NCI-H1436 (cell line): ENCODE data around the gene PNPLA6.
A peak's percentile ranks its signal among the peaks of the same experiment; 100 is the strongest.

Experiments
- DNase-seq: peaks from one replicate; lab custom pipeline; 2025; lab: John Stamatoyannopoulos, UW

PNPLA6 gene

DNA sequence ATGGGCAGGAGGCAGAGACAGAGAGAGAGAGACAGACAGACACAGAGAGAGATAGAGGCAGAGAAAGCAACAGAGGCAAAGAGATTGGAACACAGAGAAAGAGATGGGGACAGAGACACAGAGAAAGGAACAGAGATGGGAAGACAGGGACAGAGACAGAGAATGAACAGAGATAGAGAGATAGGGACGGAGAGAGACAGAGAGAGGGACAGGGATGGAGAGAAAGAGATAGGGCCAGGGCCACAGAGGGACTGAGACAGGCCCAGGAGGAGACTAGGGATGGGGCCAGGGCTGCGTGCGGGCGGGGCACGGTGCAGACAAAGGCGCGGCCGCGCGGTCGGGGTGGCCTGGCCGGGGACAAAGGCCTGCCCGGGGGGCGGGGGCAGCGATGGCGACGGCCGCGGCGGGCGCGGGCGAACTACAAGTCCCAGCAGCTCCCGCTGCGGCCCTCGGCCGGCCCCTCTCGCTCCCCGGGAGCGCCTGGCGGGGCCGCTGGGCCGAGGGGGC lies 19.8 kb upstream of the PNPLA6 start, which contains the start of gene ZNF358:
ZNF358 (plus strand) TSS at position 459 of the 507 bp plus-strand sequence. CDS start 3,140 bp downstream, outside the sequence.
- DNase-seq = peak; percentile 59

DNA sequence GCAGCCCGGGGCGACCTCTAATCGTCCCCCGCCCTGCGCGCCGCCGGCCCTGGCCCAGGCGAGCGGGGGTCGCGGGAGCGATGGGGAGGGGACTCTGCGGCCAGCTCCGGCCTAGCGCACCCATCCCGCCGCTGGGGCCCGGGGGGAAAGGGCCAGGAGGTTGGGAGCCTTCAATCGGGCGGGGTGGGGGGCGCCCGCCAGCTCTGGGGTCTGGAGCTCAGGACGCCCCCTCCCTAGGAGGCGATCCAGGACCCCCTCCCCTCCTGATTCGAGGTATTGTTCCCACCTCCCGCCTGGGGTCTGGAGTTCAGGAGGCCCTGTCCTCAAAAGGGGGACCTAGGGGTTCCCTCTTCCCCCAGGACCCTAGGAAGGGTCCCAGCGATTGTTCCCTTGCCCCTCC lies 19.2 kb upstream of the PNPLA6 start:
- DNase-seq = no peak

DNA sequence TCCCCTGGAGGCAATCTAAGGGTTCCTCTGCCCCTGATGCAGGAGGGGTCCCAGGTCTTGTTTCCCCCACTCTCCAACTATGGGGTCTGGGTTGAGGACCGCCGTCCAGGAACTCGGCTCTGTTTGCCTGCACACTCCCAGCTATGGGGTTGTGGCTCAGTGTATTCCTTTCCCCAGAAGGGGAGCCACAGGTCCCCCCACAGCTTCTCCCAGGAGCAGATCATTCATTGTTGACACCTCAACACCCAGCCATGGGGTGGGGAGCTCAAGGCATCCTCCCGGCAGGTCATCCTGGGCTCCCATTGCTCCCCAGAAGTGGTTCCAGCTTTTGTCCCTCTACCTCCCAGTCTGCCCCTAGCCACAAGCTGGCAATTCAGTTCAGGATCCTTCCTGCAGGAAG lies 18.6 kb upstream of the PNPLA6 start:
- no peak for DNase-seq

DNA sequence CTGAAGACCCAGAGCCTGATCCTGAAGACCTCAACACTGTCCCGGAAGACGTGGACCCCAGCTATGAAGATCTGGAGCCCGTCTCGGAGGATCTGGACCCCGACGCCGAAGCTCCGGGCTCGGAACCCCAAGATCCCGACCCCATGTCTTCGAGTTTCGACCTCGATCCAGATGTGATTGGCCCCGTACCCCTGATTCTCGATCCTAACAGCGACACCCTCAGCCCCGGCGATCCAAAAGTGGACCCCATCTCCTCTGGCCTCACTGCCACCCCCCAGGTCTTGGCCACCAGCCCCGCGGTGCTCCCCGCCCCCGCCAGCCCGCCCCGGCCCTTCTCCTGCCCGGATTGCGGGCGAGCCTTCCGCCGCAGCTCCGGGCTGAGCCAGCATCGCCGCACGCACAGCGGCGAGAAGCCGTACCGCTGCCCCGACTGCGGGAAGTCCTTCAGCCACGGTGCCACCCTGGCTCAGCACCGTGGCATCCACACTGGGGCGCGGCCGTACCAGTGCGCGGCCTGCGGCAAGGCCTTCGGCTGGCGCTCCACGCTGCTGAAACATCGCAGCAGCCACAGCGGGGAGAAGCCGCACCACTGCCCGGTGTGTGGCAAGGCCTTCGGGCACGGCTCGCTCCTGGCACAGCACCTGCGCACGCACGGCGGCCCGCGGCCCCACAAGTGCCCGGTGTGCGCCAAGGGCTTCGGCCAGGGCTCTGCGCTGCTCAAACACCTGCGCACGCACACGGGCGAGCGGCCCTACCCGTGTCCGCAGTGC lies 16.0 kb upstream of the PNPLA6 start:
- DNase-seq = no peak

DNA sequence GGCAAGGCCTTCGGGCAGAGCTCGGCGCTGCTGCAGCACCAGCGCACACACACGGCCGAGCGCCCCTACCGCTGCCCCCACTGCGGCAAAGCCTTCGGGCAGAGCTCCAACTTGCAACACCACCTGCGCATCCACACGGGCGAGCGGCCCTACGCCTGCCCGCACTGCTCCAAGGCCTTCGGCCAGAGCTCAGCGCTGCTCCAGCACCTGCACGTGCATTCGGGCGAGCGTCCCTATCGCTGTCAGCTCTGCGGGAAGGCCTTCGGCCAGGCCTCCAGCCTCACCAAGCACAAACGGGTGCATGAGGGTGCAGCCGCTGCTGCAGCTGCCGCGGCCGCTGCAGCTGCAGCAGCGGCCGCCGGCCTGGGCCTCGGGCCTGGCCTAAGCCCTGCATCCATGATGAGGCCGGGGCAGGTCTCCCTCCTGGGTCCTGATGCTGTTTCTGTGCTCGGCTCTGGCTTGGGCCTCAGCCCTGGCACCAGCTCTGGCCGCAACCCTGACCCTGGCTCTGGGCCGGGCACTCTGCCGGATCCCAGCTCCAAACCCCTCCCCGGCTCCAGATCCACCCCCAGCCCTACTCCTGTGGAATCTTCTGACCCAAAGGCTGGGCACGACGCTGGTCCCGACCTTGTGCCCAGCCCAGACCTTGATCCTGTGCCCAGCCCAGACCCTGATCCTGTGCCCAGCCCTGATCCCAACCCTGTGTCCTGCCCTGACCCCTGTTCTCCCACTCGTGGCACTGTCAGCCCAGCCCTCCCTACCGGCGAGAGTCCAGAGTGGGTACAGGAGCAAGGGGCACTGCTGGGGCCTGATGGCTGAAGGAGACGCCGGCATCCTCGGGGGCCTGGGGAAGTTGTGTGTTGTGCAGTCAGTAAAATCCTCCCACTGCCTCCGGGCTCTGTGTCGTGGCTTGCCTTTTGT lies 15.1 kb upstream of the PNPLA6 start:
- DNase-seq = no peak

DNA sequence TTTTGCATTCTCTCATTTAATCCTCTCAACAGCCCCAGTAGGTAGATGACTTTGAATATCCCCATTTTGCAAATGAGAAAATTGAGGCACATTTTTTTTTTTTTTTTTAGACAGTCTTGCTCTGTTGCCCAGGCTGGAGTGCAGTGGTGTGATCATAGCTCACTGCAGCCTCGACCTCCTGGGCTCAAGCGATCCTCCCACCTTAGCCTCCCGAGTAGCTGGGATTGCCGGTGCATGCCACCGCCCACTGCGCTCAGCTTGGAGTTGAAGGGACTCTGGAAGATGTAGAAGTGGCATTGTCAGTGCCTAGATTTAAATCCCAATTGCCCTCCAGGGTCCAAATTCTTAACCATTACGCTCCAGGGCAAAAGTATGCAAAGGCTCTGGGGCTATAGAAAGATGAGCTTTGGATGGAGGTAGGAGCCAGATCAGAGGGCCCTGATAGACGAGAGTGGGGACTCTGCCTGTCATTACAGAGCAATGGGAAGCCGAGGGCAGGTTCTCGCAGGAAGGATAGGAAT lies 13.9 kb upstream of the PNPLA6 start:
- DNase-seq = no peak

DNA sequence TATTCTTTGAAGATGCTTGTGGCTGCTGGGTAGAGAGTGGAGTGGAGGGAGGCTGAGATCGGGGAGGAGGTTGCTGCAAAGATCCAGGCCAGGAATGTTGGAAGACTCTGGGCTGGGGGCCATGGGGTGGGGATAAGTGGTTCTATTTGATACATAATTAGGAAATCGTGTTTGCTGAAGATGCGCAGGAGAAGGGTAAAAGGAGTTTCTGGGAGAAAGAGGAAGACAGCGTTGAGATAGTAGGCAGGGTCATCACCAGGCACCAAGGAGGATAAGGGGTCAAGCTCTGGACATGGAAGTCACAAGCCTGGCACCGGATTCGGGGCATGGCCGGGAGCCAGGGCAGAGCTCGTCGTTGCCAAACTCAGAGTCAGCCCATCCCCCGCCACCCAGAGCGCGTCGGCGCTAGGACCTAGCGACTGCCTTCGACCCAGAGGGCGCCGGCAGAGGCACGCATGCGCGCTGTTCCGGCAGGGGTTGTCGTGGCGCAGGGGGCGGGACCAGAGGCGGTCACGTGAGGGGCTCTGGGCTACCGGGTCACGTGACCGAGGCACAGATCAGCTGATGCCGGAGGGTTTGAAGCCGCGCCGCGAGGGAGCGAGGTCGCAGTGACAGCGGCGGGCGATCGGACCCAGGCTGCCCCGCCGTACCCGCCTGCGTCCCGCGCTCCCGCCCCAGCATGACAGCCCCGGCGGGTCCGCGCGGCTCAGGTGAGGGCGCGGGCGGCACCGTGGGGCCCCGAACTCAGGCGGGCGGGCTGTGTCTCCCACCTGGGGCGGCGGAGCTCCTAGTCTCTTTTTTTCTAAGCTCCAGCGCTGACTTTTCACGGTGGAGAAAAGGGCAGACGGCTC lies 13.2 kb upstream of the PNPLA6 start, which contains the start of gene MCOLN1:
MCOLN1 (plus strand) TSS at position 553 of the 851 bp plus-strand sequence; CDS start at position 680, 127 bp downstream.
- DNase-seq = peak; percentile 99

DNA sequence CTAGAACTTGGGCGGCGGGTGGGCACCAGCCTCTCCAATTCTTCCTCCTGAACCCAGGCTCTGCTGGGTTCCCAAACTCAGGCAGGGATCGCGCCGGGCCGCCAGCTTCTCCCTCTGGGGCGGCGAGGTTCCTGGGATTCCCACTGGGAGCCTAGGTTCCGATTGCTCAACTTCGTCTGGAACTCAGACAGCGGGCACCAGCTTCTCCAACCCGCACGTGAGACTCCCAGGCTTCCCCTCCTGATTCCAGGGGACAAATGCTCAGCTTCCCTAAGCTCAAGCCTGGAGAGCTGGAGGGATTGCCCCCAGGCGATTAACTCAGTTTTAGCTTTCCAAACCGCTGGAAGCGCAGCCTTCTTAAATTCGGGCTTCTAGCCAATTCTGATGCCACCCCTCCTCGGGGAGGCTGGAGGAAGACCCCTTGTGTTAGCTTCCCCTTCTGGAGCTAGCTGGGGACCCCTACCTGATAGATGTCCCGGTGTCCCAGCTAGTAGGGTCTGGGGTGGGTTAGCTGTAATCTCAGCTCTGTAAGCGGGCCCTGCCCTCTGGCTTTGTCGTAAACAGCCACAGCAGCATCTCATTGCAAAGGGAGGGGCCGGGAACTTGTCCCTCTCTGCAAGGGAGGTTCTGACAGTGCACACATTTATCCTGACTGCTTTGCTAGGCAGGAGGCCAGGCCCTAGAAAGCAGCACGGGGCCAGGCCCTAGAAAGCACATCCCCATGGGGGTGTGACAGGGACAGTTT lies 12.4 kb upstream of the PNPLA6 start:
- no peak for DNase-seq

DNA sequence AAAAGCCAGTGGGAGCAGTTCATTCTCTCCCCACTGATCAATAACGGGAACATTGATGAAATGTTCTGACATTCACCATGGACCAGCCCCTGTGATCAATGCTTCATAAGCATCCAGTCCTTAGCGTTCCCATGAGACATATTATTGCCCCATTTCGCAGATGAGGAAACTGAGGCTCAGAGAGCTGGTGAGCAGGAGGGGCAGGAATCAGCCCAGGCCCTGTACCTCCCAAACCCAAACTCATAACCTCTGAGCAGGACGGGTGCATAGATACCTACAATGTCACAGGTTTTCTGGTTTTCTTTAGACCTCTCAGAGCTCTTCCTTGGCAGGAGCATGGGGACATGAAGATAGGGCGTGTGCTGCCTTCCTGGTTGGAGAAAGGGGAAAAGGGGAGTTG lies 11.0 kb upstream of the PNPLA6 start:
- no peak for DNase-seq

DNA sequence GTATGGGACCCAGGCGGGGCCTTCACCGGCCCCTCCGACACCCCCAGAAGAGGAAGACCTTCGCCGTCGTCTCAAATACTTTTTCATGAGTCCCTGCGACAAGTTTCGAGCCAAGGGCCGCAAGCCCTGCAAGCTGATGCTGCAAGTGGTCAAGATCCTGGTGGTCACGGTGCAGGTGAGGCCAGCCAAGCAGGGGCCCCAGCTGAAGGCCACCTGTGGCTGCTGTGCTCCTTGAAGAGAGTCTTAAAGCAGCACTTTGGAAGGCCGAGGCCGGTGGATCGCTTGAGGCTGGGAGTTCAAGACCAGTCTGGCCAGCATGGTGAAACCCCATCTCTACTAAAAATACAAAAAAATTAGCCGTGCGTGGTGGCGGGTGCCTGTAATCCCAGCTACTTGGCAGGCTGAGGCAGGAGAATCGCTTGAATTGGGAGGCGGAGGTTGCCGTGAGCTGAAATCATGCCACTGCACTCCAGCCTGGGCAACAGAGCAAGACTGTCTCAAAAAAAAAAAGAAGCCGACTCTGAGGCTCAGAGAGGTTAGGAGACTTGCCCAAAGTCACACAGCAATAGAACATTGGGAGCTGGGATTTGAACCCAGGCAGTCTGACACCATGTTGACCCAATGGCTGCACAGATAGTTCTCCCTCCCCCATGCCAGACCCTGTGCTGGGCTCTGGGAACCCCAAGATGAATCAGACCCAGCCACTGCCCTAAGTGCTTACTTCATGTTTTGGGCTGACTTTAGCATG lies 10.4 kb upstream of the PNPLA6 start:
- DNase-seq = no peak

DNA sequence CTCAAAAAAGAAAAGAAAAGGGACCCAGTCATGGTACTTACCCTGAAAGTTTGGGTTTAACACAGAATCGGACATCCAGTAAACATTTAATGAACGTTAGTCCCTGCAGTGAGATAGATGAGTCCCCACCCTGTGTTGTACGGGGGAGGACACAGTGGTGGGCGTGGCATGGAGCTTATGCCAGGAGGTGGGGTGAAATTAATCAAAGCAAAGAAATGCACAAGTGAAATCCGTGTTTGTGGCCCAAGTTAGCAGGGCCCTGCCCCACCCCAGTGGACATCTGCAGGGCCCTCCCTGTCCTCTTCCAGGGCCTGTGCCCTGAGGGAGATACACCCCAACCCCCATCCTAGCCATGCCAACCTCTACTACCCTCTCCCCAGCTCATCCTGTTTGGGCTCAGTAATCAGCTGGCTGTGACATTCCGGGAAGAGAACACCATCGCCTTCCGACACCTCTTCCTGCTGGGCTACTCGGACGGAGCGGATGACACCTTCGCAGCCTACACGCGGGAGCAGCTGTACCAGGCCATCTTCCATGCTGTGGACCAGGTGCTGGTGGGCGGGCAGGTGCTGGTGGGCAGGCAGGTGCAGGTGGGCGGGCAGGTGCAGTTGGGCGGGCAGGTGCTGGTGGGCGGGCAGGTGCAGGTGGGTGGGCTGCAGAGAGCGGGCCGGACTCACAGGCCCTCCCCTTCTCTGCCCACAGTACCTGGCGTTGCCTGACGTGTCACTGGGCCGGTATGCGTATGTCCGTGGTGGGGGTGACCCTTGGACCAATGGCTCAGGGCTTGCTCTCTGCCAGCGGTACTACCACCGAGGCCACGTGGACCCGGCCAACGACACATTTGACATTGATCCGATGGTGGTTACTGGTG lies 9.2 kb upstream of the PNPLA6 start:
- no peak for DNase-seq

DNA sequence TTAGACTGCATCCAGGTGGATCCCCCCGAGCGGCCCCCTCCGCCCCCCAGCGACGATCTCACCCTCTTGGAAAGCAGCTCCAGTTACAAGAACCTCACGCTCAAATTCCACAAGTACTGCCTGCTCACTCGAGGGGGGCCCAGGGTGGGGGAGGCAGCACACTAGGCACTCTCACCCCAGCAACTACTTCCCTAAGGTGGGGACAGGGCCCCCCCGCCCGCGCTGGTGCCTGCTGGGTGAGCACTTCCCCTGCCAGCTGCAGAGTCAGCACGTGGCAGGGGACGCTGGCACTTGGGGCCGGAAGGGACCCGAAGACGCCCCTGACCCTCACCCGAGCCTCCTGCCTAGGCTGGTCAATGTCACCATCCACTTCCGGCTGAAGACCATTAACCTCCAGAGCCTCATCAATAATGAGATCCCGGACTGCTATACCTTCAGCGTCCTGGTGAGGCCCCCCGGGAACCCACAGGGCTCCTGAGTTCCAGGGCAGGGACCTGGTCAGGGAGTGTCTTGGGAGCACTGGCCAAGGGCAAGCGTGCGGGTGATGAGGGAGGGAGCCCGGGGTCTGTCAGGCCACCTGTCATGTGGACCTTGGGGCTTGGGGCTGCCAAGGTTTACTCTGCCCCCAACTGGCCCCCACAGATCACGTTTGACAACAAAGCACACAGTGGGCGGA lies 7.9 kb upstream of the PNPLA6 start:
- DNase-seq = no peak

DNA sequence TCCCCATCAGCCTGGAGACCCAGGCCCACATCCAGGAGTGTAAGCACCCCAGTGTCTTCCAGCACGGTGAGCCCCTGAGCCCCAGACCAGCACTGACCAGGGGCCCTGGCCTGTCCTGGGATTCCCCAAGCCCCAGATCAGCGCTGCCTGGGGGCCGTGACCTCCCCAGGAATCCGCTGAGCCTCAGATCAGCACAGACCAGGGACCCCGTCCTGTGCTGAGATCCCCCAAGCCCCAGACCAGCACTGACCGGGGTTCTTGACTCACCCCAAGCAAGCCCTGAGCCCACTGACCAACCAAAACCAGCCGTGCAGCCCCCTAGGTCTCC lies 7.4 kb upstream of the PNPLA6 start:
- no peak for DNase-seq

DNA sequence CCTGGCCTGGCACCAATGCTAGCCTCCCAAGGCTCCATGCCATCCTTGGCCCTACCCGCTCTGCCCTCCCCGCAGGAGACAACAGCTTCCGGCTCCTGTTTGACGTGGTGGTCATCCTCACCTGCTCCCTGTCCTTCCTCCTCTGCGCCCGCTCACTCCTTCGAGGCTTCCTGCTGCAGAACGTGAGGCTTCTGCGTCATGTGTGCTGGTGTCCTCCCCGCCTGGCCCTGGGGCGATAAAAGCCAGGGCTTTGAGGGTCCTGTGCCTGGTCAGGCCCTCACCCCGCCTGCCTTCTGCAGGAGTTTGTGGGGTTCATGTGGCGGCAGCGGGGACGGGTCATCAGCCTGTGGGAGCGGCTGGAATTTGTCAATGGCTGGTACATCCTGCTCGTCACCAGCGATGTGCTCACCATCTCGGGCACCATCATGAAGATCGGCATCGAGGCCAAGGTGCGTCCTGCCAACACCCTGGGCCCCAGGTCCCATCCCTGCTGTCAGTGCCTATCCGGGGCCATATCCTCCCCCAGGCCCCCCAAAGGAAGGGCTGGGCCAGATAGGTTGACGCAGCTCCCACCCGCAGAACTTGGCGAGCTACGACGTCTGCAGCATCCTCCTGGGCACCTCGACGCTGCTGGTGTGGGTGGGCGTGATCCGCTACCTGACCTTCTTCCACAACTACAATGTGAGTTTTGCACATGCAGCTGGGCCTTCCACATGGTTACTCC lies 6.8 kb upstream of the PNPLA6 start:
- DNase-seq = no peak

DNA sequence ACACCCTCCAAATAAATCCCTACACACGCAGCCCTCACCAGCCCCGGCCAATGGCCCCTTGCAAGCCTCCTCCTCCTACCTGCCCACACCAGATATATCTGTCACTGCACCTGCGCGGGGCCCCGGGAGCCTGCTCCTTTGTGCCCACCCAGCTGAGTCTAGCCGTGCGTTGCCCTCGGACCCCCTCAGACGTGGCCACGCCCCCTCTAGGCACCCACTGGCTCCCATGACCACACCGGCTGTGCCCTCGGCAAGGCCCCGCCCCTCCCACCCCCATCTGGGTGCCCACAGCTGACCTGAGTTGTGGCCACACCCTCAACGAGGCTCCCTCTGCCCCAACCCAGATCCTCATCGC lies 6.3 kb upstream of the PNPLA6 start:
- no peak for DNase-seq

DNA sequence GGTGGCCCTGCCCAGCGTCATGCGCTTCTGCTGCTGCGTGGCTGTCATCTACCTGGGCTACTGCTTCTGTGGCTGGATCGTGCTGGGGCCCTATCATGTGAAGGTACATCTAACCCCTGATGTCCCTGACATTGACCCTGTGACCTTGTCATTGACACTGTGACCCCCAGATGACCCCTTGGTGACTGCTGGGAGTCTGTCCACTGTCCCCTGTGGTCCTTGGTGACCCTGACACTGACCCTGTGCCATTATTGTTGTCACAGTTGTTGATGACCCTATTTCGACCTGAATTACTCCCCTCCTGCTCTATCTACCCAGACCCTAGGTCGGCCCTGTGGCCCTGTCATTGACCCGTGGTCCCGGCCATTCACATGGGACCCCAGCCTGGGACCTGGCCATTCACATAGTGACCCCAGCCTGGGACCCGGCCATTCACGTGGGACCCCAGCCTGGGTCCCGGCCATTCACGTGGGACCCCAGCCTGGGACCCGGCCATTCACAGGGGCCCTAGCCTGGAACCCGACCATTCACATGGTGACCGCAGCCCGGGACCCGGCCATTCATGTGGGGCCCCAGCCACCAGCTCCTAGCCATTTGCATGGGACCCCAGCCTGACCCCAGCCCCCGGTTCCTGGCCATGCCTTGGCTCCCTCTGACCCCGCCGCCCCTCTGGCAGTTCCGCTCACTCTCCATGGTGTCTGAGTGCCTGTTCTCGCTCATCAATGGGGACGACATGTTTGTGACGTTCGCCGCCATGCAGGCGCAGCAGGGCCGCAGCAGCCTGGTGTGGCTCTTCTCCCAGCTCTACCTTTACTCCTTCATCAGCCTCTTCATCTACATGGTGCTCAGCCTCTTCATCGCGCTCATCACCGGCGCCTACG lies 5.7 kb upstream of the PNPLA6 start:
- no peak for DNase-seq

DNA sequence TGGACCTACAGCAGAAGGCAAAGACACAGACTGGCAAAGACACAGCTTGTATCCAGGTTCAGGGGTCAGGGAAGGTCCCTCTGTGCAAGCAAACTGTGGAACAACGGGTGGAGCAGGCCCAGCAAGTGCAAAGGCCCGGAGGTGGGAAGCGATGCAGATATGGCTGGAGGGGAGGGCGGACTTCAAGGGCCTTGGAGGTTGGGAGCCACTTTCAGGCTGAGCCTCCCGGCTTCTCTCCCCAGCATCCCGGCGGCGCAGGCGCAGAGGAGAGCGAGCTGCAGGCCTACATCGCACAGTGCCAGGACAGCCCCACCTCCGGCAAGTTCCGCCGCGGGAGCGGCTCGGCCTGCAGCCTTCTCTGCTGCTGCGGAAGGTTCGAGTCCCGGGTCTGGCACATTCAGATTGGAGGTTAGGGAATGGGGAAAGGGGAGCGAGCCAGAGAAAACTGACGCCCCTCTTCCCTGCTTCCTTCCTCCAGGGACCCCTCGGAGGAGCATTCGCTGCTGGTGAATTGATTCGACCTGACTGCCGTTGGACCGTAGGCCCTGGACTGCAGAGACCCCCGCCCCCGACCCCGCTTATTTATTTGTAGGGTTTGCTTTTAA lies 2.1 kb upstream of the PNPLA6 start:
- no peak for DNase-seq
